Gastrocnemius medialis (tissue), 4 donors: ENCODE results near the gene PI16. TPM values are rescaled to one million over a fixed set of nuclear protein-coding genes. Genes with fewer than 3 reads are reported as not detected.

ENCODE experiments used
- ATAC-seq, 2 donors: fragments of 150-250 bp; one replicate each; pipeline ENCODE4 v1.9.1; 2016
- DNase-seq, 2 donors: peaks; one replicate each; pipeline ENCODE4 v3.0.0-alpha.2; 2019
- H3K27ac ChIP-seq, 4 donors: fragments of 200-600 bp; sonication (generic); 1 replicate in 1 of 4; 2 replicates in 3 of 4; pipeline ENCODE4 v1.5.1; 2016 to 2018; ENCODE audit warnings: mild to moderate bottlenecking in 2 of 4, moderate library complexity in 1 of 4
- H3K27me3 ChIP-seq, 3 donors: fragments of 200-600 bp; sonication (generic) in 2 of 3; 1 replicate in 1 of 3; 2 replicates in 2 of 3; pipeline versions ENCODE4 v1.5.1 to v1.6.0; 2016 to 2019; ENCODE audit warnings: mild to moderate bottlenecking in 1 of 3, moderate library complexity in 1 of 3
- H3K36me3 ChIP-seq, 2 donors: fragments of 200-600 bp; sonication (generic) in 1 of 2; one replicate each; pipeline ENCODE4 v1.5.1; 2017 to 2018
- H3K4me1 ChIP-seq, 2 donors: fragments of 200-600 bp; sonication (generic) in 1 of 2; one replicate each; pipeline ENCODE4 v1.5.1; 2016 to 2017; ENCODE audit warnings: mild to moderate bottlenecking in 2 of 2
- H3K4me3 ChIP-seq, 4 donors: fragments of 200-600 bp; sonication (generic) in 3 of 4; 1 replicate in 1 of 4; 2 replicates in 3 of 4; pipeline ENCODE4 v1.5.1; 2016 to 2019; ENCODE audit warnings: mild to moderate bottlenecking in 2 of 4
- H3K9me3 ChIP-seq, 3 donors: fragments of 200-600 bp; sonication (generic) in 2 of 3; 1 replicate in 1 of 3; 2 replicates in 2 of 3; pipeline ENCODE4 v1.5.1; 2016 to 2019
- POLR2A ChIP-seq, 2 donors: fragments of 450-650 bp; IDR thresholded peaks; one replicate each; pipeline ENCODE4 v1.6.1; 2017; ENCODE audit warnings: antibody characterized with exemption in 2 of 2, mild to moderate bottlenecking in 2 of 2, moderate library complexity in 2 of 2
- in situ Hi-C, 4 donors: fragments of 200-750 bp; cut with MboI; loops; one replicate each; pipeline versions ENCODE4 v1.15.0 to v1.8.0; 2017; ENCODE audit warnings: low sequenced_read_pairs in 4 of 4
- intact Hi-C: fragments of 100-400 bp; cut with DNase I; formaldehyde crosslinking; loops from one replicate; pipeline ENCODE4 v1.15.1; 2023; ENCODE audit warnings: low total_unique reads
- total RNA-seq, 4 donors: library from RNA; depleted of rRNA; stranded (reverse); fragments of >200 nt; gene quantifications; one replicate each; pipeline versions ENCODE4 v1.1.0 to v1.2.3, GENCODE V29; 2016
- TF ChIP-seq, protein P1 (sequence below), 5 experiments: fragments of 450-650 bp in 3 of 5; fragments of 200-600 bp in 2 of 5; sonication (generic) in 2 of 5; IDR thresholded peaks in 4 of 5; conservative IDR thresholded peaks in 1 of 5; 1 replicate in 4 of 5; 2 replicates in 1 of 5; pipeline ENCODE4 v1.5.1; 2016 to 2019; ENCODE audit warnings: antibody characterized with exemption in 5 of 5, mild to moderate bottlenecking in 3 of 5, moderate library complexity in 3 of 5

PI16 gene
- total RNA-seq, 4 donors from 2014 or later: 0.87 to 3.2 (median 2.5) TPM

DNA sequence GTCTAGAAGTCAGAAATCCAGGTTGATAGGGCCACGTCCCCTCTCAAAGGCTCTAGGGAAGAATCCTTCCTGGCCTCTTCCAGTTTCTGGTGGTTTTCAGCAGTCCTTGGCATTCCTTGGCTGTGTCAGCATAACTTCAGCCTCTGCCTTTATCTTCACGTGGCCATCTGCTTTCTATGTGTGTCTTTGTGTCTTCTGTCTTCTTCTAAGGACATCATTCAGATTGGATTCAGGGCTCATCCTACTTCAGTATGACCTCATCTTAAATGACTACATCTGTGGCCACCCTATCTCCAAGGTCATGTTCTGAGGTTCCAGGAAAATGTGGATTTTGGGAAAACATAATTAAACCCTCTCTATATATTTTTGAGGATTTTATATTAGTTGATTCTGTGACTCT, 45.8 kb upstream of the PI16 start:
- Histone ChIP-seq H3K27me3 (no peaks in the 10 kb centered on the region), H3K27ac (no peak overlapping the region), H3K9me3 (no peaks in the 10 kb centered on the region), H3K4me1 (peaks cover 14 to 30% of the 10 kb centered on the region in 2 donors), H3K4me3 (no peak overlapping the region), H3K36me3 (peaks cover 0 to 41% of the 10 kb centered on the region in 2 donors)
- DNase-seq: no peak
- in situ Hi-C loops (no loop called here), intact Hi-C loops (no loop called here)
- ATAC-seq: no peak
- no peak for TF ChIP-seq POLR2A (IDR thresholded peaks at IDR 0.05)
- TF ChIP-seq, protein P1, sequence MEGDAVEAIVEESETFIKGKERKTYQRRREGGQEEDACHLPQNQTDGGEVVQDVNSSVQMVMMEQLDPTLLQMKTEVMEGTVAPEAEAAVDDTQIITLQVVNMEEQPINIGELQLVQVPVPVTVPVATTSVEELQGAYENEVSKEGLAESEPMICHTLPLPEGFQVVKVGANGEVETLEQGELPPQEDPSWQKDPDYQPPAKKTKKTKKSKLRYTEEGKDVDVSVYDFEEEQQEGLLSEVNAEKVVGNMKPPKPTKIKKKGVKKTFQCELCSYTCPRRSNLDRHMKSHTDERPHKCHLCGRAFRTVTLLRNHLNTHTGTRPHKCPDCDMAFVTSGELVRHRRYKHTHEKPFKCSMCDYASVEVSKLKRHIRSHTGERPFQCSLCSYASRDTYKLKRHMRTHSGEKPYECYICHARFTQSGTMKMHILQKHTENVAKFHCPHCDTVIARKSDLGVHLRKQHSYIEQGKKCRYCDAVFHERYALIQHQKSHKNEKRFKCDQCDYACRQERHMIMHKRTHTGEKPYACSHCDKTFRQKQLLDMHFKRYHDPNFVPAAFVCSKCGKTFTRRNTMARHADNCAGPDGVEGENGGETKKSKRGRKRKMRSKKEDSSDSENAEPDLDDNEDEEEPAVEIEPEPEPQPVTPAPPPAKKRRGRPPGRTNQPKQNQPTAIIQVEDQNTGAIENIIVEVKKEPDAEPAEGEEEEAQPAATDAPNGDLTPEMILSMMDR (IDR thresholded peaks at IDR 0.05 in 4 of 5, conservative IDR thresholded peaks at IDR 0.05 in 1 of 5): no peak

DNA sequence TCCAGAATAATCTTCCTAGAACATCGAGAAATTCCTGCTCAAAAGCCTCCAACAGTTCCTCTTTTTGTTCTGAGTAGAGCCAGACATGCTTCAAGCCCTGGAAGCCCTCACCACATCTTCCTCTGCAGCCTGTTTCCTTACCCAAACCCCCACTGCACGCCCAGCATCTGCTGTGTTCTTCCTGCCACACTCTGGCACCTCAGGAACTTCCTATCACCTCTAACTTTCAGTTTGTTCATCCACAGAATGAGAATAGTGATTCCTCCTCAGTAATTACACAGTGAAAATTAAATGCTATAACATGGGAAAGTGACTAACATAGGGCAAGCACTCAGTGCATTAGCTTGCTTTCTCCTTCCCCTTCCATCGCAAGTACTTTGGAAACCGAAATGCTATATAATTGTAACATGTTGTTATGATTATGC, 42.5 kb upstream of the PI16 start:
- in situ Hi-C loops: no loop called here
- Histone ChIP-seq H3K36me3 (peaks cover 0 to 48% of the 10 kb centered on the region in 2 donors), H3K27ac (no peak overlapping the region), H3K9me3 (no peaks in the 10 kb centered on the region), H3K4me3 (no peak overlapping the region), H3K27me3 (no peaks in the 10 kb centered on the region), H3K4me1 (peaks cover 12 to 18% of the 10 kb centered on the region in 2 donors)
- TF ChIP-seq, protein P1 (IDR thresholded peaks at IDR 0.05 in 4 of 5, conservative IDR thresholded peaks at IDR 0.05 in 1 of 5): no peak
- TF ChIP-seq POLR2A (IDR thresholded peaks at IDR 0.05): no peak
- intact Hi-C loops: no loop called here
- ATAC-seq: no peak
- DNase-seq: no peak

DNA sequence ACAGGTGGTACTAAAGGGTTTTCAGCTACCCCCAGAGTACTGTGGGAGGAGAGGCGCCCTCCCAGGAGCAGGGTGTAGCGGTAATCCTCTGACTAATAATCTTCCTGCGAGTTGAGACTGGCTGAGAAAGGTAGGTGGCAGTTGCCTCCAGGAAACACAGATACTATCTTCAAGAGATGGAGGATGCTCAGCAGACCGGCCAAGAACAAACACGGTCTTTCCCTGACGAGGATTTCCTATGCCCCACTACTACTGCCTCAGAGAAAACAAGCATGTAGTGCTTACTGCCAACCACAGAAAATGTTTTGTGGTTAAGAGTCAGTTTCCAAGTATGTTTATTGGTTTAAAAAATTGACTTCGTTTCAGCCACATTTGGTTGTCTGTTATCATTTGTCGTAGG, 42.0 kb upstream of the PI16 start:
- intact Hi-C loops (no loop called here), in situ Hi-C loops (no loop called here)
- Histone ChIP-seq H3K27ac (no peak overlapping the region), H3K27me3 (no peaks in the 10 kb centered on the region), H3K4me1 (peaks cover 6 to 13% of the 10 kb centered on the region in 2 donors), H3K9me3 (no peaks in the 10 kb centered on the region), H3K36me3 (peaks cover 0 to 54% of the 10 kb centered on the region in 2 donors), H3K4me3 (no peak overlapping the region)
- TF ChIP-seq POLR2A (IDR thresholded peaks at IDR 0.05): no peak
- TF ChIP-seq, protein P1 (IDR thresholded peaks at IDR 0.05 in 4 of 5, conservative IDR thresholded peaks at IDR 0.05 in 1 of 5): no peak
- DNase-seq (no peak), ATAC-seq (no peak)

DNA sequence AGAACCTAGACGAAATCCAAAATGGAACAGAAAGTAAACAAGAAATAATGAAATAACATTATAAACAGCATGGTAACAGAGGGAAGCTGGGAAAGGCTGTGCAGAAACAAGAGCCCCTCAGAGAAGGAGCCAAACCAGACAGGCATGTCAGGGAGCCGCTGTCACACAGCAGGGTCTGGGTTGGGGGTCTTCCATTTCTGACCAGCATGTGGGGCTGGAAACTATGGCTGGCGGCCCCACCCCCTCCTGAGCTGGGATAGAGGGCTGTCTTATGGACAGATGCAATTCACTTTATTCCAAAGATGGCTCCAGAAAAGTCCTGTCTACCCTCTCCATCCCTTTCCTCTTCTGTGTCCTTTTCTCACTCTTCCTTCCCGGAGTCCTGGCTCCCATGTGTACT, 41.5 kb upstream of the PI16 start:
- no peaks in the 10 kb centered on the region for H3K27me3 ChIP-seq
- no peak overlapping the region for H3K4me3 ChIP-seq
- no peaks in the 10 kb centered on the region for H3K9me3 ChIP-seq
- peaks cover 0 to 59% of the 10 kb centered on the region in 2 donors for H3K36me3 ChIP-seq
- TF ChIP-seq, protein P1 (IDR thresholded peaks at IDR 0.05 in 4 of 5, conservative IDR thresholded peaks at IDR 0.05 in 1 of 5): no peak
- no peak for TF ChIP-seq POLR2A (IDR thresholded peaks at IDR 0.05)
- DNase-seq (no peak), ATAC-seq (no peak)
- no peak overlapping the region for H3K27ac ChIP-seq
- peaks cover 1 to 8% of the 10 kb centered on the region in 2 donors for H3K4me1 ChIP-seq
- intact Hi-C loops (no loop called here), in situ Hi-C loops (no loop called here)

- Histone ChIP-seq H3K36me3 (peaks cover 0 to 59% of the 10 kb centered on the region in 2 donors), H3K4me3 (no peak overlapping the region), H3K9me3 (no peaks in the 10 kb centered on the region), H3K4me1 (peaks cover 10 to 11% of the 10 kb centered on the region in 2 donors), H3K27ac (no peak overlapping the region), H3K27me3 (no peaks in the 10 kb centered on the region)
- DNase-seq (peak; percentile 32 to 63), ATAC-seq (peak; percentile 56 to 72)
- intact Hi-C loops: no loop called here
- in situ Hi-C loops: no loop called here
- no peak for TF ChIP-seq POLR2A (IDR thresholded peaks at IDR 0.05)
- TF ChIP-seq, protein P1 (IDR thresholded peaks at IDR 0.05 in 4 of 5, conservative IDR thresholded peaks at IDR 0.05 in 1 of 5): peak in 2 of 5 experiments; percentile 16 to 28
Observed at GRCh38 chr6:36914227-36914794, 40.2 kb upstream of the PI16 start.
